ENCODE results near the gene RNF220. TPM values are rescaled to one million over a fixed set of nuclear protein-coding genes. Genes with fewer than 3 reads are reported as not detected.

RNF220 gene
- total and polyA plus RNA-seq, 2 of the 13 experiments (the other 11 are each of a cell fraction or from before 2014, with no cell fraction given), result 48.2 to 72.1 TPM

- under 1% methylated on average over 7 of the region's 7 CpGs for WGBS (ENCODE audit: low lambda C conversion rate)
- ChIA-PET CTCF (ENCODE audit: low intra/inter-chr PET ratio, low total read pairs) (no interaction called here), POLR2A (interaction anchor here (0.5 to 4.2 kb wide), 6 partner anchors 20 to 68 kb away, joined by 3 to 20 read pairs (median 4); partner anchors contain the start of genes ARMH1, RNU5D-1 and TMEM53)
- Histone ChIP-seq H3K79me2 (ENCODE audit: insufficient read depth, low read length) (no peaks in the 10 kb centered on the region), H3K27ac (ENCODE audit: extremely low read length, insufficient read depth, low read length) (peak overlapping the region; percentile 48), H3K27me3 (ENCODE audit: control insufficient read depth in 1 of 2, insufficient read depth in 2 of 2, low read length in 2 of 2) (no peaks in the 10 kb centered on the region), H3K9ac (ENCODE audit: insufficient read depth, low read depth, low read length) (peak overlapping the region; percentile 20), H3K4me3 (replicated peaks in 1 of 3; ENCODE audit: insufficient read depth in 1 of 3, low read depth in 2 of 3, low read length in 3 of 3) (peak overlapping the region; percentile 26 to 59 (median 29); a peak in 4 of 6 replicates), H3K36me3 (replicated peaks in 1 of 2; ENCODE audit: control insufficient read depth in 1 of 2, insufficient read depth in 2 of 2, low read length in 2 of 2) (no peaks in the 10 kb centered on the region), H2AFZ (ENCODE audit: low read length) (no peak overlapping the region), H3K9me3 (ENCODE audit: low read length) (no peaks in the 10 kb centered on the region), H4K20me1 (ENCODE audit: insufficient read depth, low read length) (no peaks in the 10 kb centered on the region), H3K4me1 (ENCODE audit: insufficient read depth, low read length) (peaks cover 66% of the 10 kb centered on the region), H3K4me2 (ENCODE audit: low read depth, low read length) (peak overlapping the region; percentile 80)
- intact Hi-C loops (cut with micrococcal nuclease; ENCODE audit: unreplicated experiment) (no loop called here), in situ Hi-C loops (cut with HindIII; ENCODE audit: extremely low pct_ligation_motif_present, low pct_unique_long_range_greater_than_20kb) (no loop called here)
- no TSS peak for BruUV-seq (replicated peaks)
- FAIRE-seq (peak; percentile 95), DNase-seq (ENCODE audit: low spot score) (peak; percentile 83), ATAC-seq (peak; percentile 83)
- no peak for TF ChIP-seq HMGXB4 (CRISPR knock-in tag; IDR thresholded peaks at IDR 0.05; ENCODE audit: borderline replicate concordance in 1 of 2, low read depth in 1 of 2)
- no peak for TF ChIP-seq HNF1B (CRISPR knock-in tag; IDR thresholded peaks at IDR 0.05)
- TF ChIP-seq DPF2 (CRISPR knock-in tag; IDR thresholded peaks at IDR 0.05; ENCODE audit: borderline replicate concordance, low read depth), result peak; percentile 60; the same call in 1 of the 2 replicates
- TF ChIP-seq RAD51 (IDR thresholded peaks at IDR 0.05; ENCODE audit: borderline replicate concordance), result no peak
- TF ChIP-seq ZNF572 (CRISPR knock-in tag; IDR thresholded peaks at IDR 0.05), result no peak
- no peak for TF ChIP-seq CAMTA2 (CRISPR knock-in tag; IDR thresholded peaks at IDR 0.05; ENCODE audit: borderline replicate concordance)
- no peak for TF ChIP-seq HIVEP1 (CRISPR knock-in tag; IDR thresholded peaks at IDR 0.05)
- no peak for TF ChIP-seq ZNF17 (CRISPR knock-in tag; IDR thresholded peaks at IDR 0.05)
- TF ChIP-seq ZNF567 (CRISPR knock-in tag; IDR thresholded peaks at IDR 0.05; ENCODE audit: borderline replicate concordance), result no peak
- TF ChIP-seq ZNF318 (CRISPR knock-in tag; IDR thresholded peaks at IDR 0.05), result no peak
These were observed 296.1 kb downstream of the RNF220 start for GRCh38 chr1:44701141-44701573.
